GDM1 (cell line): ENCODE results near the gene COL4A2.

Experiments
- DNase-seq: peaks from one replicate; lab custom pipeline; 2025; lab: John Stamatoyannopoulos, UW

Gene COL4A2

GRCh38 chr13:110339975-110340550 lies 33.0 kb downstream of the COL4A2 start:
- no peak for DNase-seq

DNA sequence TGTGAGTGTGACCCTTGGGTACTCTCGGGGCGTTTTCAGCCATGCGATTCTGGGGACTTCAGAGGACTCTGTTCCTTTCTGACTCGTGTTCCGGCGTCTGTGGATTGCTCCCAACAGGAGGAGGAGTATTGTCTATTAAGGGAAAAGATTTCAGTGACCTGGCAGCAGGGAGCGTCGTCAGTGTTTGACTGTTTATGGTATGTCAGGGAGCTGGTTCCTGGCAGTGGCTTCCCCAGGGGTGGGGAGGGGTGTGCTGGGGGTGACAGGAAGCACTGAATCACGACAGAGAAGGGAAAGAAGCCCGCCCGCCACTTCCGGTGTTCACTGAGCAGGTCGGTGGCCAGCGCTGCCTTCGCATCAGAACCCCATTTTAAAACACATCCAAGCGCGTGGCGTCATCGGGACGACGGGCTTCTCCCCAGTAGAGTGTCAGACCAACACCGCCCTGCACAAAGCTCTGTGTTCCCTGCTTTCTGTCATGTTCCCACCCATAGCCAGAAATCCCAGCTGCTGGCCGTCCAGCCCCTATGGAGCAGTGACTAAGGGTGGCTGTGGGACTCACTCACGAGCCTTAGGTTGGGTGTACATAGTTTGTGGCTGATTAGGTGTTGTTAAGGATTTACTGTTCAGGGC lies 33.8 kb downstream of the COL4A2 start:
- DNase-seq: no peak

DNA sequence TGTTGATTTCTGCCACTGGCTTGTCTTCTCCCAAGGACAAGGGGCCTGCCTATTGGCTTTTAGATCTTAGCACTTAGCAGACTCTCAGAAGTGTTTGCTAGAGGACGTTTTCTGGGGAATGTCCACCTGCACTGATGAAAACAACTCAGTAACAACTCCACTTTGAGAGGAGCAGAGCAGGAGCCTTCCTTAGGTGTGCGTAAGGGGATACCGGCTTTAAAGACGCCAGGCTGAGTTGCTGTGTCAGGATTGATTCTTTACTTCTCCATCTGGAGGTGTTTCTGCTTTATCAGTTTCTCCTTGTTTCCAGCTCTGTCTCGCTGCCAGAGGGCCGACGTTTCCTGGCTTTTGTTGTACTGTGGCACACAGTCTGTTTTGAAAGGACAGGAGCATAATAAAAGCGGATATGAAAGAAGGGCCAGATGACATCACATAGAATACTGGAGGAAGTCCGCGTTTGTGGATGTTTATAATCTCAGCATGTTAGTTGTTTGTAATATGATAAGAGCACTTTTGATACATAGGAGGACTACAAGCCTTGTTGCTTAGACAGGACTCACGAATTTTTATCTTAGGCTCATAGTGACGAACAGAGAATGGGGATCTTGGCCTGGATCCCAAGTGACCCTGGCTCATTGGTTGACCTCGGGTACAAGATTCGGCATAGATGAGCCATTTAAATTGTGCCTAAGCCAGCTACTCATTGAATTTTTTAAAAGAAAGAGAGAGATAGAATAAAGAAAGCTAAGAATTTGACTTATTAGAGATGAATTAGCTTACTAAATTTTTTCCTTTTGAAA lies 34.6 kb downstream of the COL4A2 start:
- no peak for DNase-seq

- no peak for DNase-seq
Observed at GRCh38 chr13:110342474-110342873, 35.4 kb downstream of the COL4A2 start.

- no peak for DNase-seq
Observed at GRCh38 chr13:110343241-110343865, 36.3 kb downstream of the COL4A2 start.

- DNase-seq: no peak
Observed at GRCh38 chr13:110344320-110344719, 37.2 kb downstream of the COL4A2 start.

DNA sequence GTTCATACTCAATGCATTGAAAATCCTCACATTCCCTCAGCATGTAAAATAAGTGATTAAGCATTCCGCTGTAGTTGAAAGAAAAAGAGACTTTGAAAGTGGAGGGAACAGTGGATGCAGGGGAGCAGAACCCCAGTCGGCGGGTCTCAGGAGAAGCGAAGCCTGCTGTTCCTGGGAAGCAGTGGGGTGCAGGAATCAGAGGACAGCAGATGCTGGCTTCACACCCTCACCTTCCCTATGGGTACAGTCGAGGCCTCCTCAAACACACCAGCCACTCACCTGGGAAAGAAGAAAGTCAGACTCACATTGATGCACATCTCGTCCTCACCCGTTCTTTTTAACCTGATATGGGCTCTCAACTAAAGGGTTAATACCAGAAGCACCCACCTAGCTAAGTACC lies 38.2 kb downstream of the COL4A2 start:
- DNase-seq: no peak

DNA sequence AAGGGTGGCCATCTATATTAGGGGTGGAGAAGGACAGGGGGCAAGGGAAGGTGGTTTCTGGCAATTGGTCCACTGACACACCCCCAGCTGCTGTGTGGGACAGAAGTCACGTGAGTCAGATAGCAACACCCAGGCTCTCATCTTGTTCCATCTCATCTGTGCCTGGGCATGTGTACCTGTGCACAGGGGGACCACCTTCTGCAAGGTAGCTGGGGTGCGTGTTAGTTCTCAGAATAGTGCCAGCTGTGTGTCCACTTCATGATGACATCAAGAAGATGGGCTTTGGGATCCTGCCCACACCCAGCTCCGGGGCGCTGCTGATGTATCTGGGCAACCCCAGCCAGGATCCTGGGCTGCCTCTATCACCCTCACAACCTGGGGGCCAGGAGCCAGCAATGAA lies 38.6 kb downstream of the COL4A2 start:
- no peak for DNase-seq

DNA sequence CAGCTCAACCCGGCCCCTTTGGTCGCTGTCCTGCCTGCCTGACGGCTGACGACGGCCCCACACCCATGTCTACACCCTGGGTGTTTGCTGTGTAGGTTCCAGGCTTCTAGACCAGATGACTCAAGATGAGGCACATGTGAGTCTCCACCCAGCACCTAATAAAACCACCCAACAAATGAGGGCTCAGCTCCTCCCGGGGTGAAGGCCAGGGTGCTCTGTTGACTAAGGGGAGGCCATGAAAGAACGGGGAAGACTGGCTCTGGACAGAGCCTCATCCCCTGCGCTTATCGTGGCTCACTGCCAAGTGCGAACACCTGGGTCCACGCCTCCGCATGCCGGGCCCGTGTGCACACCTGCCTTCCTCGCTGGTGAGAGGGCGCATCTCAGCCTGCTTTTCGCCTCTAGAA lies 39.6 kb downstream of the COL4A2 start:
- DNase-seq: no peak

- DNase-seq: no peak
Observed at GRCh38 chr13:110347088-110347487, 40.0 kb downstream of the COL4A2 start.

- no peak for DNase-seq
Observed at GRCh38 chr13:110347535-110348308, 40.6 kb downstream of the COL4A2 start.

DNA sequence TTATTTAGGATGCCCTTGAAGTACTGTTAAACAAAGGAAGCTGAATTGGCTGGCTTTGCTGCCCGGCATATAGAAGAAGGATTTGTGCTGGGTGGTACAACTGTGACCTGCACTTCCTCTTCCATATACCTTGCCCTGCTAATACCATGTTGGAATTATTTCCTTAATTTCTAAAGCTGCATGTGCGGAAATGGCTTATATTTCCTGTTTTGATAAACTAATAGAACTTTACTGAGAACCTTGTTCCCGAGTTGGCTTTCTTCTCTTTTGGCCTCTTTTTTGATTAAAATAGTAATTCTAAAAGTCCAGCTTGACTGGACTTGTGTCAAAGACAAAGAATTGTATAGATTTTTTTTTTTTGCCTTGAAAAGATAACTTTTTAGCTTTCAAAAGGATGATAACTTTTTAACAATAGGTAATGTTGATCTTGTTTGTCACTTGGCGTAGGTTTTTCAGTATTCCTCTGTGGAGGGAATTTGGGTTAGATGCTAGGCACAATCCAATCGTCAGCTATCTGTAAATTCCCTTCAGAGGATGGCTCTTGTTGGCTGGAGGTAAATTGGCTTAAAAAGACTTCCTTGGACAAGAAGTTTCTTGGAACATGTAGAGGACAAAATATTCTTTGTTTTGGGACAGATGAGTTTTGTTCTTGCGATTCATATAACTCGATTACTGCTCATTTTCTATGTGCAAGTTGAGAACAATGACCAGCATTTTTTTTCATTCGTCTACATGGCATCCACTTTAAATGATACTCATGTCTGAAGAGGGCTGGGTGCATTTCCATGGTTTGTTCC lies 41.4 kb downstream of the COL4A2 start:
- DNase-seq: no peak

DNA sequence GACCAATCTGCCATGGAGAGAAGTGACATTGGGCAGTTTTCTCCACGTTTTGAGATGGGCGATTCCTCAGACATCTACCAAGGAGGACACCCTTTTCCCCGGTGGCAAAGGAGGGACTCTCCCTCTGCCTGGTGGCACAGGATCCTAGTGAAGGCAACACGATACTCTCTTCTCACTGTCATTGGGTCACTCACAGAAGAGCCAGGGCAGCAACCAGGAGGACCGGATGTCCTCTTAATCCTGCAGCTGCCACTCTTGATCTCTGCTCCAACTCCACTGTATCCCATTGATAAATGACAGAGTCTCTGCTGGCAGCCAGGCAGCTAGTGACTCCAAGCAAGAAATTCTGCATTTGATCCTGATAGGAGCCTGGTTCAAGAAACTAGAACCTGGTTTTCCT lies 42.2 kb downstream of the COL4A2 start:
- DNase-seq: no peak

- no peak for DNase-seq
Observed at GRCh38 chr13:110350049-110350448, 43.0 kb downstream of the COL4A2 start.

DNA sequence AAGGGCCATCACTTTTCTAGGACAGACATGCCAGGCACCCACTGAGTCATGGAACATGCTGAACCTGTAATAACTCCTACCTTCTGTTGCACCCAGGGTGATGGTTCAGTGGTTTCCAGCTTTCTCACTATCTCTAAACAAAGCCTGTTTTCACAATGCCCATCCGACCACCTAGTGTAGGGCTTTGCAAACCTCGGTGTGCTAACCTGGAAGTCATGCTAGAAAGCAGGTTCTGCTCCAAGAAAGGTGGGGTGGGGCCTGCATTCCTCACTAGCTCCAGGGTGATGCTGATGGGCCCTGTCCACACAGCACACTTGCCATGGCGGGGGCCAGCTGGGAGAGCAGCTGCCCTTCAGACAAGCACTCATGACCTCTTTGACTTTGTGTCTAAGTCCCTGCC lies 43.4 kb downstream of the COL4A2 start:
- no peak for DNase-seq

DNA sequence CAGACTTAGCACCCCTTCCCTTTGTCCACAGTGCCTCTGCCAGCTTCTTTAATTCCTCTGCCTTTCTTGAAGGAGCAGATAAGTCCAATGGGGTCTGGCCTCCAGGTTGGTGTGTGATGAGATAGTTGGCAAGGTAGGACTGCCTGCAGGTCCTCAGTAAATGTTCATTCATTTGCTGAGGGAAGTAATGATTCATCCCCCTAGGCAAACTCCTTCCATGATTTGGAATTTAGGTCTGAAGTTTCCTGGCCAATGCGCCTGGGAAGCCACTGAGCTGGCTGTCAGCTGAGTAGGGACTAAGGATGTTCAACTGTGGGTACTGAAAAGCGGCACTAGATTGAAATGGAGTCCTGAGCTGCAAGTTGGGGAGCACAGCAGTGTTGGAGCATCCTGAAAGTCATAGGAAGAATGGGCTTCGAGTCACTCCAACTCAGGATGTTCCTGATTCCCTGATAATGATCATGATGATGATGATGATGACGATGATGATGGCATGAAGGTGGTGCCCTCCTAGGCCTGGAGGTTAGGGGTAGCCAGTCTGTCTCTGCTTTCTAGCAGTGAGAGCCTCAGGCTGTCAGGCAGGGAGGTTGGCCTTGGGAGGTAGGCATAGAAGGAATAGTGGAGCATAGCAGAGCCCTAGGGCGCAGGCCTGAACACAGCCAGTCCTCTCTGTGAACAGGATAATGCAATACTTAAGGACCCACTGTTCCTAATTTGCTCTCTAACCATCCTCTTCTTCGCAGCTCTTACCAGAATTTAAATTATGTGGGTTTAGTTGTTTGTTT lies 44.7 kb downstream of the COL4A2 start:
- DNase-seq: no peak

- no peak for DNase-seq
Observed at GRCh38 chr13:110352735-110353134, 45.7 kb downstream of the COL4A2 start.

- DNase-seq: no peak
Observed at GRCh38 chr13:110353339-110353977, 46.4 kb downstream of the COL4A2 start.

DNA sequence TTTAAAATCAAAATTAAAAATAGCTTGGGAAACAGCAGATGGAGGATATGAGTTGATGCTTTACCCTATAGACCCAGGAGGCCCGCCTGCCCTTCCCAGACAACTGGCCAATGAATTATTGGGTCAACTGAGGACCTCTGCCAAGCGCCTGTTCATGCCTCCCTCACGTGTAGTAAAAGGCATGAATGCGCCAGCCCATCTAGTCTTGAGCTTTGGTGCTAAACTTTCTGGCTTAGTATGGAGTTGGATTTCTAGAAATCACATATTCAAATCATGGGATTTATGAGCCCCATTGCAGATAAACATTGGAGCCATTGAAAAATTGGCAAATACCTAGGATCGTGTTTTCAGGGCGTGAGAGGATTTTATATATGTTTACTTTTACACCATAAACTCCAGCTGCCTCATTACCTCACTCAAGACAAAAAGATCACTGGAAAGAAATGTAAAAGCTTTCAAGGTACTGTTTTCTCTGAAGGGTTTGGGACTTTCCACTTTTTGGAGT lies 47.1 kb downstream of the COL4A2 start:
- no peak for DNase-seq
